HG03097 (cell line): Measurements from ENCODE around the gene HIPK3.

Experiments used
- ATAC-seq: cut with Tn5 transposase; IDR thresholded peaks from one replicate; pipeline ENCODE4 v1.9.1; 2021; ENCODE audit not compliant: unreplicated experiment, low FRiP score

The HIPK3 gene

DNA sequence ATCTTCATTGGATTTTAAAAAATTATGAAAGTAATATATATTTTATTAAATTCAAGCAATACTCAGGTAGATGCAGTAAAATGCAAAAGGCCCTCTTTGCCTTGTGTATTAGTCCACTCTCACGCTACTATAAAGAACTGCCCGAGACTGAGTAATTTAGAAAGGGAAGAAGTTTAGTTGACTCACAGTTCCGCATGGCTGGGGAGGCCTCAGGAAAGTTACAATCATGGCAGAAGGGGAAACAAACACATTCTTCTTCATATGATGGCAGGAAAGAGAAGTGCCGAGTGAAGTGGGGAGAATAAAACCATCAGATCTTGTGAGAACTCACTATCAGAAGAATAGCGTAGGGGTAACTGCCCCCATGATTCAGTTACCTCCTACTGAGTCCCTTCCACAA lies 130.8 kb downstream of the HIPK3 start:
- no peak for ATAC-seq

GRCh38 chr11:33388793-33389525 lies 131.8 kb downstream of the HIPK3 start:
- ATAC-seq = no peak

- peak; percentile 55 for ATAC-seq
These were observed 132.5 kb downstream of the HIPK3 start for GRCh38 chr11:33389635-33390034.

DNA sequence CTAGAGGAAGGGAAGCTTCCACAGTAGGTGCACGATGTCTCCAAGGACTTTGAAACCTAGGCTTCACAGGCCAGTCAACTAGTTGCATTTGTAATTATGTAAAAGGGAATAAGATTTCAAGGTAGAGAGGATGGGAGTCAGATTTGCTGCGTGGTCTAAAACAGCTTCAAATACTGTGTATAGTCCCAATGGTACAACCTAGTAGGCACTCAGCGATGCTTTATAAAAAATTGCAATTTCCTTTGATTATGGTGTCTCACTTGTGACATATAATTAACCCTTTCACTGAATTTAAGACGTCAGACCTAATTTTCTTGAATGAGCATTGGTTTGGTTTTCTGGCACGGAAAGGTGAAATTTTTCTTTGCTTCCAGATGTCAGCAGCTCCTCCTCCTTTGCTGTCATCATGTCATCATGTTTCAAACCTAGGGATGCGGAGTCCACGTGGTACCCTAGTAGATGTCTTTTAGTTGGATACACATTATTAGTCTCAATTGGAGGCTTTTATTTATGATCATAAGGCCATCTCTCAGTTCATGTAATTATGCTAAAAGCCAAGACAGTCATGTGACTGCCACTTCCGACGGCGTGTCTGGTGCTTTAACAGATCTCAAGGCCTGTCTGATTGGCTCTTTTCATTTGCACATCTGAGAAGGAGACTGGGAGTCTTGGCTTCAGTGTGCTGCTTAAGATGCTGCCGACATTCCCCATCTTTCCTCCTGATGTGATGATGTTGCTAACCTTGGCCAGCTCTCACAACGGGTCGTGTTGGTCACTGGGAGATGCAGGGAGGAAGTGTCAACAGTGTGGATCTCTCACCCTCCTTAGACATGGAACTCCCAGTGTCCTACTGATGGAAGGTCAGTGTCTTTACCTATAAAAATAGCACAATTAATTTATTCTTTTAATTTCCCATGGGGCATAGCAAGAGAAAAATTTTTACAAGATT lies 134.0 kb downstream of the HIPK3 start:
- no peak for ATAC-seq

- ATAC-seq = no peak
These were observed 134.7 kb downstream of the HIPK3 start for GRCh38 chr11:33391893-33392251.

- ATAC-seq = no peak
These were observed 137.4 kb downstream of the HIPK3 start for GRCh38 chr11:33394431-33395109.

- ATAC-seq = no peak
These were observed 139.2 kb downstream of the HIPK3 start for GRCh38 chr11:33396361-33396760.

DNA sequence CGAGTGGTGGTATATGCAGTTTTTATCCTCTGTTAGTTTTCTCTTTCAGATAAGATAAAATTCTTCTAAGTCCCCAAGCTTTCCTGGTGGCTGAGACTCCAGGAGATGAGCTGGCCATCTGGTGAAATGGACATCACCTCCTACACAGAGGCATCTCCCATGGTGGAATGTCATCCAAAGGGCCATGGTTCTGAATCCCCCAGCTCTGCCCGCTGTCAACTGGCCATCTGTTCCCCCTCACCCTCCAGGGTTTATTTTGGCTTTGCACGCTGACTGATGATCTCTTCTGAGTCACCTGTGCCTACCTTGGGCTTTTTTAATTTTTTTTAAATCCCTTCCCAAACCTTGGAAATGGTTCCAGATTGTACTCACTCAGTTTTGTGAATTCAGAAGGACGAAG lies 142.2 kb downstream of the HIPK3 start:
- ATAC-seq = no peak

DNA sequence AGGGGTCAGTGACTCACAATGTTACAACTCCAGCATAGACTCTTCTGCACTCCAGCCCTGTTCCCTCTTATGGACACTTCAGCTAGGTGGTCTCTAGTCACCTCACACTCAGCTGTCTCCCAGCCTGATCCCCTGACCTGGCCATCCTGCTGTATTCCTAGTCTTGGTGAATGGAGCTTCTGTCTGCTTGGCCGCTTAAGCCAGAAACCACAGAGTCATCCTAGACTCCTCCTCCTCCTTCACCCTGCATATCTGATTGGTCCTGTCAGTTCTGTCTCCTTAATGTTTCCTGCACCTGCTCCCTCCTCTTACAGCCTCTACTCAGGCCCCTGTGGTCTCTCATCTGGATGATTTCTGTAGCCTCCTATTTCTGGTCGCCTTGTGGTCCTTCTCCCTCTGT lies 144.9 kb downstream of the HIPK3 start:
- ATAC-seq = no peak

- ATAC-seq = no peak
These were observed 146.2 kb downstream of the HIPK3 start for GRCh38 chr11:33403344-33403743.

DNA sequence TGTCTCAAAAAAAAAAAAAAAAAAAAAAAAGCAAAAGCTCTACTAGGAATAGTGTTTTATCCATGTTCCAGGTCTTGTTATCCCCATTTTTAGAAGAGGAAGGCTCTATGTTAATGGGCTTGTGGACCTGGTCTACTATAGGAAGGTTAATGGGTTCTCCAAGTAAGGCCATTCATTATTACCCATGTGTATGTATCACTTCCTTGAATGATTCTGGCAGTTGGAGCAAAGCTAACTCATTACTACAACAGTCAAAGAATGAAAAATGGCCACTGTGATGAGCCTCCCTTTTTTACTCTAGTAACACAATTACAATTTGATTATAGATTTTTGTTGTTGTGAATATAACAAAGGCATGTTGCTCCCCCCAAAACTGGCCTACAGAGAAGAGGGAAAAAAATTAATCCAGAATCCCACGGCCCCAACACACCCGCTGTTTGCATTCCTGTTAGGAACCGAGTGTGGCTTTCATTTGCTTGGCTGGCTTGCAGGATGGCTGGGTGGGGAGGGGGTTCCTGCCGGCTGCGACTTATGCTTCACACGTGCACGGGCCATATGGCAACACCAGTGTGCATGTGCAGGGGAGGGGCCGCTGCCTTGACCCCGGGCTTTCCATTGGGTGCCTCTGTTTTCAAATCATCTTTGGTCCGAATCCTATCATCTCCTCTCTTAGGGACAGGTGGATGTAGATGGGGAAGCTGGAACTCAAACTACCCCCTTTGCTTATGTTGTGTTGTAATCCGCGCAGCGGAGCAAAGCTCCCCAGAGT lies 148.8 kb downstream of the HIPK3 start:
- no peak for ATAC-seq
